Measurements from ENCODE around the gene NOTCH1.

DNA sequence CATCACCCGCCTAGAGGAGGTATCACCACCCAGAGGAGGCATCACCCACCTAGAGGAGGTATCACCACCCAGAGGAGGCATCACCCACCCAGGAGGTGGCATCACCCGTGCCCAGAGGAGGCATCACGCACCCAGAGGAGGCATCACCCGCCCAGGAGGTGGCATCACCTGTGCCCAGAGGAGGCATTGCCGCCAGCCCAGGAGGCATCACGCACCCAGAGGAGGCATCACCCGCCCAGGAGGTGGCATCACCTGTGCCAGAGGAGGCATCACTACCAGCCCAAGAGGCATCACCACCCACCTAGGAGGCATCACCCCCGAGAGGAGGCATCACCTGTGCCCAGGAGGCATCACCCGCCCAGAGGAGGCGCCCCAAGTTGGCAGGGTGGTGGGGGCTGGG lies 2.6 kb downstream of the NOTCH1 start:
- TF ChIP-seq, protein P1, sequence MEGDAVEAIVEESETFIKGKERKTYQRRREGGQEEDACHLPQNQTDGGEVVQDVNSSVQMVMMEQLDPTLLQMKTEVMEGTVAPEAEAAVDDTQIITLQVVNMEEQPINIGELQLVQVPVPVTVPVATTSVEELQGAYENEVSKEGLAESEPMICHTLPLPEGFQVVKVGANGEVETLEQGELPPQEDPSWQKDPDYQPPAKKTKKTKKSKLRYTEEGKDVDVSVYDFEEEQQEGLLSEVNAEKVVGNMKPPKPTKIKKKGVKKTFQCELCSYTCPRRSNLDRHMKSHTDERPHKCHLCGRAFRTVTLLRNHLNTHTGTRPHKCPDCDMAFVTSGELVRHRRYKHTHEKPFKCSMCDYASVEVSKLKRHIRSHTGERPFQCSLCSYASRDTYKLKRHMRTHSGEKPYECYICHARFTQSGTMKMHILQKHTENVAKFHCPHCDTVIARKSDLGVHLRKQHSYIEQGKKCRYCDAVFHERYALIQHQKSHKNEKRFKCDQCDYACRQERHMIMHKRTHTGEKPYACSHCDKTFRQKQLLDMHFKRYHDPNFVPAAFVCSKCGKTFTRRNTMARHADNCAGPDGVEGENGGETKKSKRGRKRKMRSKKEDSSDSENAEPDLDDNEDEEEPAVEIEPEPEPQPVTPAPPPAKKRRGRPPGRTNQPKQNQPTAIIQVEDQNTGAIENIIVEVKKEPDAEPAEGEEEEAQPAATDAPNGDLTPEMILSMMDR (IDR thresholded peaks at IDR 0.05), result no peak
- no peak for TF ChIP-seq POLR2A (IDR thresholded peaks at IDR 0.05)

Measured in body of pancreas (tissue), 4 donors.